Gastrocnemius medialis (tissue), 4 donors: ENCODE results near the gene TGFBRAP1. TPM values are rescaled to one million over a fixed set of nuclear protein-coding genes. Genes with fewer than 3 reads are reported as not detected.

ENCODE experiments used
- ATAC-seq, 2 donors: fragments of 150-250 bp; one replicate each; pipeline ENCODE4 v1.9.1; 2016
- DNase-seq, 2 donors: peaks; one replicate each; pipeline ENCODE4 v3.0.0-alpha.2; 2019
- H3K27ac ChIP-seq, 4 donors: fragments of 200-600 bp; sonication (generic); 1 replicate in 1 of 4; 2 replicates in 3 of 4; pipeline ENCODE4 v1.5.1; 2016 to 2018; ENCODE audit warnings: mild to moderate bottlenecking in 2 of 4, moderate library complexity in 1 of 4
- H3K27me3 ChIP-seq, 3 donors: fragments of 200-600 bp; sonication (generic) in 2 of 3; 1 replicate in 1 of 3; 2 replicates in 2 of 3; pipeline versions ENCODE4 v1.5.1 to v1.6.0; 2016 to 2019; ENCODE audit warnings: mild to moderate bottlenecking in 1 of 3, moderate library complexity in 1 of 3
- H3K36me3 ChIP-seq, 2 donors: fragments of 200-600 bp; sonication (generic) in 1 of 2; one replicate each; pipeline ENCODE4 v1.5.1; 2017 to 2018
- H3K4me1 ChIP-seq, 2 donors: fragments of 200-600 bp; sonication (generic) in 1 of 2; one replicate each; pipeline ENCODE4 v1.5.1; 2016 to 2017; ENCODE audit warnings: mild to moderate bottlenecking in 2 of 2
- H3K4me3 ChIP-seq, 4 donors: fragments of 200-600 bp; sonication (generic) in 3 of 4; 1 replicate in 1 of 4; 2 replicates in 3 of 4; pipeline ENCODE4 v1.5.1; 2016 to 2019; ENCODE audit warnings: mild to moderate bottlenecking in 2 of 4
- H3K9me3 ChIP-seq, 3 donors: fragments of 200-600 bp; sonication (generic) in 2 of 3; 1 replicate in 1 of 3; 2 replicates in 2 of 3; pipeline ENCODE4 v1.5.1; 2016 to 2019
- CTCF ChIP-seq, 5 experiments: fragments of 450-650 bp in 3 of 5; fragments of 200-600 bp in 2 of 5; sonication (generic) in 2 of 5; IDR thresholded peaks in 4 of 5; conservative IDR thresholded peaks in 1 of 5; 1 replicate in 4 of 5; 2 replicates in 1 of 5; pipeline ENCODE4 v1.5.1; 2016 to 2019; ENCODE audit warnings: antibody characterized with exemption in 5 of 5, mild to moderate bottlenecking in 3 of 5, moderate library complexity in 3 of 5
- POLR2A ChIP-seq, 2 donors: fragments of 450-650 bp; IDR thresholded peaks; one replicate each; pipeline ENCODE4 v1.6.1; 2017; ENCODE audit warnings: antibody characterized with exemption in 2 of 2, mild to moderate bottlenecking in 2 of 2, moderate library complexity in 2 of 2
- in situ Hi-C, 4 donors: fragments of 200-750 bp; cut with MboI; loops; one replicate each; pipeline versions ENCODE4 v1.15.0 to v1.8.0; 2017; ENCODE audit warnings: low sequenced_read_pairs in 4 of 4
- intact Hi-C: fragments of 100-400 bp; cut with DNase I; formaldehyde crosslinking; loops from one replicate; pipeline ENCODE4 v1.15.1; 2023; ENCODE audit warnings: low total_unique reads
- total RNA-seq, 4 donors: library from RNA; depleted of rRNA; stranded (reverse); fragments of >200 nt; gene quantifications; one replicate each; pipeline versions ENCODE4 v1.1.0 to v1.2.3, GENCODE V29; 2016

Gene TGFBRAP1
- total RNA-seq, 4 donors from 2014 or later: 19.7 to 28.9 (median 20.3) TPM

- DNase-seq: no peak
- Histone ChIP-seq H3K4me3 (no peak overlapping the region), H3K36me3 (no peaks in the 10 kb centered on the region), H3K27me3 (no peaks in the 10 kb centered on the region), H3K9me3 (no peaks in the 10 kb centered on the region), H3K27ac (no peak overlapping the region), H3K4me1 (peaks cover 17 to 26% of the 10 kb centered on the region in 2 donors)
- intact Hi-C loops (no loop called here), in situ Hi-C loops (no loop called here)
- ATAC-seq: no peak
- TF ChIP-seq CTCF (IDR thresholded peaks at IDR 0.05 in 4 of 5, conservative IDR thresholded peaks at IDR 0.05 in 1 of 5) (no peak), POLR2A (IDR thresholded peaks at IDR 0.05) (no peak)
Measured at GRCh38 chr2:105317937-105318336, 11.6 kb downstream of the TGFBRAP1 start.

GRCh38 chr2:105315314-105315713 is 14.2 kb downstream of the TGFBRAP1 start:
- TF ChIP-seq CTCF (IDR thresholded peaks at IDR 0.05 in 4 of 5, conservative IDR thresholded peaks at IDR 0.05 in 1 of 5) (no peak), POLR2A (IDR thresholded peaks at IDR 0.05) (no peak)
- H3K36me3 ChIP-seq: no peaks in the 10 kb centered on the region
- no peak overlapping the region for H3K4me3 ChIP-seq
- no peaks in the 10 kb centered on the region for H3K9me3 ChIP-seq
- no peak overlapping the region for H3K27ac ChIP-seq
- in situ Hi-C loops (no loop called here), intact Hi-C loops (no loop called here)
- ATAC-seq (no peak), DNase-seq (no peak)
- H3K27me3 ChIP-seq: no peaks in the 10 kb centered on the region
- peaks cover 14 to 16% of the 10 kb centered on the region in 2 donors for H3K4me1 ChIP-seq

GRCh38 chr2:105313877-105314276 is 15.7 kb downstream of the TGFBRAP1 start:
- peaks cover 10 to 12% of the 10 kb centered on the region in 2 donors for H3K4me1 ChIP-seq
- no peak for ATAC-seq
- TF ChIP-seq CTCF (IDR thresholded peaks at IDR 0.05 in 4 of 5, conservative IDR thresholded peaks at IDR 0.05 in 1 of 5): no peak
- TF ChIP-seq POLR2A (IDR thresholded peaks at IDR 0.05): no peak

GRCh38 chr2:105309147-105309545 is 20.4 kb downstream of the TGFBRAP1 start:
- no peak overlapping the region for H3K4me3 ChIP-seq
- TF ChIP-seq CTCF (IDR thresholded peaks at IDR 0.05 in 4 of 5, conservative IDR thresholded peaks at IDR 0.05 in 1 of 5): no peak
- TF ChIP-seq POLR2A (IDR thresholded peaks at IDR 0.05): no peak
- no peaks in the 10 kb centered on the region for H3K9me3 ChIP-seq
- H3K27ac ChIP-seq: no peak overlapping the region
- peak in 1 of 2 donors; percentile 14 for DNase-seq
- H3K4me1 ChIP-seq: peaks cover 0 to 4% of the 10 kb centered on the region in 2 donors
- H3K36me3 ChIP-seq: peaks cover 0 to 10% of the 10 kb centered on the region in 2 donors
- intact Hi-C loops (no loop called here), in situ Hi-C loops (no loop called here)
- no peaks in the 10 kb centered on the region for H3K27me3 ChIP-seq
- peak in 1 of 2 donors; percentile 36 for ATAC-seq

More at GRCh38 chr2:105313877-105314276, 15.7 kb downstream of the TGFBRAP1 start:
- no peak for DNase-seq
- Histone ChIP-seq H3K36me3 (no peaks in the 10 kb centered on the region), H3K4me3 (no peak overlapping the region), H3K27me3 (no peaks in the 10 kb centered on the region), H3K9me3 (no peaks in the 10 kb centered on the region), H3K27ac (no peak overlapping the region)
- intact Hi-C loops: no loop called here
- in situ Hi-C loops: no loop called here
